Mucosa of rectum (tissue), 2 donors: ENCODE measurements around the gene LIN7C.

Source experiments
- H3K27ac ChIP-seq, 2 donors: one replicate each; pipeline ENCODE4 v1.7.0; 2013; ENCODE audit warnings: inconsistent platforms in 2 of 2, low read depth in 2 of 2, low read length in 2 of 2
- H3K27me3 ChIP-seq, 2 donors: one replicate each; pipeline ENCODE4 v1.7.0; 2013; ENCODE audit warnings: low read length in 2 of 2; ENCODE audit not compliant: control insufficient read depth in 2 of 2, insufficient read depth in 2 of 2
- H3K36me3 ChIP-seq, 2 donors: one replicate each; pipeline ENCODE4 v1.7.0; 2013; ENCODE audit warnings: low read length in 2 of 2; ENCODE audit not compliant: control insufficient read depth in 2 of 2, insufficient read depth in 2 of 2
- H3K4me1 ChIP-seq, 2 donors: one replicate each; pipeline ENCODE4 v1.7.0; 2013; ENCODE audit warnings: low read length in 2 of 2, mild to moderate bottlenecking in 1 of 2; ENCODE audit not compliant: control insufficient read depth in 2 of 2, insufficient read depth in 2 of 2
- H3K4me3 ChIP-seq, 2 donors: one replicate each; pipeline ENCODE4 v1.7.0; 2013; ENCODE audit warnings: low read length in 2 of 2
- H3K9ac ChIP-seq, 2 donors: one replicate each; pipeline ENCODE4 v1.7.0; 2013; ENCODE audit warnings: low read length in 2 of 2, low read depth in 1 of 2, mild to moderate bottlenecking in 1 of 2
- H3K9me3 ChIP-seq, 2 donors: one replicate each; pipeline ENCODE4 v1.7.0; 2013; ENCODE audit warnings: low read length in 2 of 2; ENCODE audit not compliant: control insufficient read depth in 2 of 2
- donor health status: healthy.
- donor health status: Normal muscosa, but diverticular disease.

LIN7C gene

GRCh38 chr11:27513389-27513788 lies 6.8 kb upstream of the LIN7C start:
- Histone ChIP-seq H3K27me3 (no peaks in the 10 kb centered on the region), H3K4me3 (no peak overlapping the region), H3K4me1 (no peaks in the 10 kb centered on the region), H3K27ac (no peak overlapping the region), H3K9me3 (no peaks in the 10 kb centered on the region), H3K36me3 (no peaks in the 10 kb centered on the region), H3K9ac (no peak overlapping the region)

- H3K9ac ChIP-seq = no peak overlapping the region
These were observed 5.7 kb upstream of the LIN7C start for GRCh38 chr11:27512238-27512637.

GRCh38 chr11:27509908-27510307 lies 3.3 kb upstream of the LIN7C start:
- H3K9me3 ChIP-seq = no peaks in the 10 kb centered on the region
- H3K4me3 ChIP-seq = no peak overlapping the region
- peaks cover 13 to 14% of the 10 kb centered on the region in 2 donors for H3K4me1 ChIP-seq
- no peak overlapping the region for H3K9ac ChIP-seq
- H3K36me3 ChIP-seq = no peaks in the 10 kb centered on the region
- H3K27ac ChIP-seq = no peak overlapping the region
- no peaks in the 10 kb centered on the region for H3K27me3 ChIP-seq

More at GRCh38 chr11:27512238-27512637, 5.7 kb upstream of the LIN7C start:
- Histone ChIP-seq H3K36me3 (no peaks in the 10 kb centered on the region), H3K4me1 (peaks cover 3% of the 10 kb centered on the region in 2 donors), H3K9me3 (no peaks in the 10 kb centered on the region), H3K27me3 (no peaks in the 10 kb centered on the region), H3K4me3 (no peak overlapping the region), H3K27ac (no peak overlapping the region)

- H3K27ac ChIP-seq = no peak overlapping the region
- H3K4me3 ChIP-seq = peak overlapping the region; percentile 100
These were observed 1.2 kb upstream of the LIN7C start for GRCh38 chr11:27507557-27508322.

DNA sequence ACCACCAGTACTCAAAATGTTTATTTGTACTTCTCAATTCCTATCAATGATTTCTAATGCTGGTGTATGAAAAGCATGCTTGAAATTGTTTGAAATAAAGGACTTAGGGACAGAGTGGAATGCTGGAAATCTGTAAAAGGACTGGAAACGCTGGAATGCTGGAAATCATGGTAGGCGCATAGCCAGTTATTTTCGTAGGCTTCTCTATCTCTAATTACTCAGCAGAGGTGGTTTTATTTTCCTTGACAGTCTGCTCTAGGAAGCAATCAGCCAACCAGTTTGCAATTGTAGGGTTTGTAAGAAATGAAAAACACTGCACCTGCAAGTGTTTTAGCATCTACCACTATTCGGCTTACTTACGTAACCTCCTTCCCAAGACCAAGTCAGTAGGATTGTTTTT lies 788 bp downstream of the LIN7C start:
- no peaks in the 10 kb centered on the region for H3K27me3 ChIP-seq
- peak overlapping the region; percentile 93 to 95 for H3K9ac ChIP-seq
- peaks cover 13 to 17% of the 10 kb centered on the region in 2 donors for H3K4me1 ChIP-seq
- H3K27ac ChIP-seq = peak overlapping the region; percentile 85 to 88
- no peaks in the 10 kb centered on the region for H3K9me3 ChIP-seq
- H3K36me3 ChIP-seq = peaks cover 9% of the 10 kb centered on the region in 2 donors
- peak overlapping the region; percentile 100 for H3K4me3 ChIP-seq

More at GRCh38 chr11:27507557-27508322, 1.2 kb upstream of the LIN7C start:
- Histone ChIP-seq H3K4me1 (peaks cover 13 to 17% of the 10 kb centered on the region in 2 donors), H3K9ac (no peak overlapping the region), H3K36me3 (no peaks in the 10 kb centered on the region), H3K9me3 (no peaks in the 10 kb centered on the region), H3K27me3 (no peaks in the 10 kb centered on the region)

DNA sequence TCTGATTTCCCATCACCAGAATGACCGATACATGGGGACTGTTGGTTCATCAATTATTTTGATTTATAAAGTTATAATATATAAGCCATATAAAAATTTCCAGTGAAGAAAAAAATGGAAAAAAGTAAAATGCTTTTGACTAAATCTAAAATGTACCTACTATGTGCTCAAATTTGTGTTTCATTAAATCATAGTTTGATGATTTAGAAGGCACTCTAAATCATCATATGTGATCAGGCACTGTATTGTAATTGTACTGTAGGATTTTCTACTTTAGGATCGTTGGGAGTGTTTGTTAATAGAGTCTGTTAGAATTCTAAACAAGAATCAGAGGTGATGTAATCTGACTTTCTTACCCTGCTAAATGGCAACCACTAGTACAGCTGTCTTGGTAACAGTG lies 2.4 kb downstream of the LIN7C start:
- Histone ChIP-seq H3K27me3 (no peaks in the 10 kb centered on the region), H3K4me3 (no peak overlapping the region), H3K4me1 (peaks cover 13 to 17% of the 10 kb centered on the region in 2 donors), H3K9ac (no peak overlapping the region), H3K27ac (no peak overlapping the region), H3K36me3 (peaks cover 20 to 21% of the 10 kb centered on the region in 2 donors), H3K9me3 (no peaks in the 10 kb centered on the region)

GRCh38 chr11:27501100-27501499 lies 5.5 kb downstream of the LIN7C start:
- H3K27me3 ChIP-seq = no peaks in the 10 kb centered on the region
- no peak overlapping the region for H3K27ac ChIP-seq
- H3K4me1 ChIP-seq = peaks cover 7 to 13% of the 10 kb centered on the region in 2 donors
- no peak overlapping the region for H3K4me3 ChIP-seq
- no peak overlapping the region for H3K9ac ChIP-seq
- no peaks in the 10 kb centered on the region for H3K9me3 ChIP-seq
- peaks cover 23 to 29% of the 10 kb centered on the region in 2 donors for H3K36me3 ChIP-seq

DNA sequence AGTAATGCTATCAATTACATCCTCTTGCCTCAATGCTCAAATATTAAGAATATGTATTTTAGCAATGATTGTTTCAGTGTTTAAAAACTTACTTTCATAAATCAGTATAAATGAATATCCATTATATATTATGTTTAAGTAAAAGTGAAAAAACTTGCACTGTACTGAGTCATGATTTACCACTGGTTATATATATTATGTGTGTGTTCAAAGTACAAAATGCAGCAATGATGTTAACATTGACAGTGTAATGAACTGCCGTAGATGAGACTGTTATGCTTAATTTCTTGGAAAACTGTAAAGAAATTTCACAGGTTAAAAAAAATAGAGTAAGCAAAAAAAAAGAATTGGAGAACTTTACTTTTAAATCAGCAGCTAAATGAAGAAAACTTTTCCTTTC lies 8.7 kb downstream of the LIN7C start:
- Histone ChIP-seq H3K27ac (no peak overlapping the region), H3K9ac (no peak overlapping the region), H3K9me3 (no peaks in the 10 kb centered on the region), H3K4me3 (no peak overlapping the region), H3K36me3 (peaks cover 30 to 32% of the 10 kb centered on the region in 2 donors), H3K27me3 (no peaks in the 10 kb centered on the region), H3K4me1 (no peaks in the 10 kb centered on the region)

DNA sequence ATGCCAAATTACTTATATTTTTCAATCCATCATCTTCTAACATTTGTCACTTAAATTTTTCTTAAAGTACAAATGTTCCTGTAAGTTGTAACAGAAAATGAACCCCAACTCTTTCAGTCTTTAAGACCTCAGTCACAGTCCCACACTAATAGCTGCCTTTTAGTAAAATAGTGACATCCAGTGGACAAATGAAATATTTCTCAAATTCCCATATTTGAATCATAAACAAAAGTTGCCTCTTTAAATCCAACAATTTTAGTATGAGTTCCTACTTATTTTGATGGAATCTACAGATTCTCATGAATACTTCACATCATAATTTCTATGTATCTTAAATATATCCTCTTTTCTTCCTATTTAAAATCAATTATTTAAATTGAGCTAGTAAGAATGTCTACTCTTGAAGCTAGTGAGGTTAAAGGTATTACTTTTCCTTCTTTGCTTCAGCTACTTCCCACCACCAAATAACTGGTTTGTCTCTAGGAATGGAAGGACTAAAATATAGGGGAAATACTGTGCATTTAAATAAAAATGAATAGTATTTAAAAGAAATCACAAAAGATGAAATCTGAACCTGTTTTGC lies 9.2 kb downstream of the LIN7C start:
- H3K36me3 ChIP-seq = peaks cover 30 to 32% of the 10 kb centered on the region in 2 donors
- H3K9me3 ChIP-seq = no peaks in the 10 kb centered on the region
- no peaks in the 10 kb centered on the region for H3K4me1 ChIP-seq
- no peaks in the 10 kb centered on the region for H3K27me3 ChIP-seq
- H3K4me3 ChIP-seq = no peak overlapping the region
- H3K9ac ChIP-seq = no peak overlapping the region
- no peak overlapping the region for H3K27ac ChIP-seq

DNA sequence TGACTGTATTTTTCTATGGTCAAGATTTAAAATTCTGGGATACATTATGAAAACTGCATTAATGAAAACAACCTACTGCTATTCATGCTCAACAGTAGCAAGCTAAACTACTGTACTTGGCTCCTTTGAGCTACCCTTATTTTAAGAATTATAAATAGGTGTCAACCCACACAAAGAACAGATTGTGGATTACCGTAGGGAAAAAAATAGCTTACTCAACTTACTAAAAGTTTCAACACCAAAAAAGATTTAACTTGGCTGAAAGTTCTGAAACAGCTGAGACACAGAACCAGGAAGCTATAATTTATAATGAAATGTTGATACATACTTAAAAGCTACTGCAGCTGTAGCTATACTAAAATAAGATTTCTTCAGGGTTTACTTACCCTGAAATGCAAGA lies 10.1 kb downstream of the LIN7C start:
- H3K27me3 ChIP-seq = no peaks in the 10 kb centered on the region
- no peak overlapping the region for H3K4me3 ChIP-seq
- no peak overlapping the region for H3K9ac ChIP-seq
- no peaks in the 10 kb centered on the region for H3K4me1 ChIP-seq
- no peak overlapping the region for H3K27ac ChIP-seq
- no peaks in the 10 kb centered on the region for H3K9me3 ChIP-seq
- peaks cover 33 to 35% of the 10 kb centered on the region in 2 donors for H3K36me3 ChIP-seq
